ENCODE data around the gene IL13RA1.
A peak's percentile ranks its signal among the peaks of the same experiment; 100 is the strongest.

IL13RA1 gene

DNA sequence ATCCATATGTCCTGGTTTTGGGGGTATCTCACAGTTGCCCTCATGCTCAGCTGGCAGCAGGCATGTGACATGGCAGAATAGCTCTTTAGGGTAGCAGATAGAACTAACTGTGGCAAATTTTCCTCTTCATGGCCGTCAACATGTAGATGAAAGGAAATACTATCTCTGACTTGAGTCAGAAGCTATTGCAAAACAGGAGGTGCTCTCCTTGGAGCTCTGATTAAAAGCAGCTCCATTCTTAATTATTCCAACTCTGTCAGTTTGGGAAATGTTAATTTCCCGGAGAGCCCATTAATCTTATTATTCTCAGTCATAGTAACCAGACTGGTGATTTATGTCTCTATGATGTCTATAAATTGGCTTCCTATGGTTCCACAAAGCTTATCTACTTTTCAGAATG is 18.2 kb downstream of the IL13RA1 start:
- DNase-seq (ENCODE audit: extremely low read depth, insufficient read length) = no peak
- Histone ChIP-seq H3K27me3 (replicated peaks; ENCODE audit: control insufficient read depth, insufficient read depth, low read length) (no peaks in the 10 kb centered on the region), H3K4me3 (replicated peaks; ENCODE audit: low read depth, low read length) (no peak overlapping the region), H3K36me3 (ENCODE audit: control insufficient read depth, insufficient read depth, low read length) (no peaks in the 10 kb centered on the region)
- TF ChIP-seq CTCF (IDR thresholded peaks at IDR 0.05; ENCODE audit: insufficient read depth, low read length, poor library complexity, severe bottlenecking) = no peak

GRCh38 chrX:118751950-118752783 is 24.8 kb downstream of the IL13RA1 start:
- no peaks in the 10 kb centered on the region for H3K36me3 ChIP-seq (ENCODE audit: control insufficient read depth, insufficient read depth, low read length)
- TF ChIP-seq CTCF (IDR thresholded peaks at IDR 0.05; ENCODE audit: insufficient read depth, low read length, poor library complexity, severe bottlenecking) = peak; percentile 7
- peak; percentile 27 for DNase-seq (ENCODE audit: extremely low read depth, insufficient read length)
- no peak overlapping the region for H3K4me3 ChIP-seq (replicated peaks; ENCODE audit: low read depth, low read length)
- H3K27me3 ChIP-seq (replicated peaks; ENCODE audit: control insufficient read depth, insufficient read depth, low read length) = no peaks in the 10 kb centered on the region

GRCh38 chrX:118755633-118756032 is 28.2 kb downstream of the IL13RA1 start:
- no peaks in the 10 kb centered on the region for H3K27me3 ChIP-seq (replicated peaks; ENCODE audit: control insufficient read depth, insufficient read depth, low read length)
- H3K4me3 ChIP-seq (replicated peaks; ENCODE audit: low read depth, low read length) = no peak overlapping the region
- no peak for DNase-seq (ENCODE audit: extremely low read depth, insufficient read length)
- no peak for TF ChIP-seq CTCF (IDR thresholded peaks at IDR 0.05; ENCODE audit: insufficient read depth, low read length, poor library complexity, severe bottlenecking)
- no peaks in the 10 kb centered on the region for H3K36me3 ChIP-seq (ENCODE audit: control insufficient read depth, insufficient read depth, low read length)

DNA sequence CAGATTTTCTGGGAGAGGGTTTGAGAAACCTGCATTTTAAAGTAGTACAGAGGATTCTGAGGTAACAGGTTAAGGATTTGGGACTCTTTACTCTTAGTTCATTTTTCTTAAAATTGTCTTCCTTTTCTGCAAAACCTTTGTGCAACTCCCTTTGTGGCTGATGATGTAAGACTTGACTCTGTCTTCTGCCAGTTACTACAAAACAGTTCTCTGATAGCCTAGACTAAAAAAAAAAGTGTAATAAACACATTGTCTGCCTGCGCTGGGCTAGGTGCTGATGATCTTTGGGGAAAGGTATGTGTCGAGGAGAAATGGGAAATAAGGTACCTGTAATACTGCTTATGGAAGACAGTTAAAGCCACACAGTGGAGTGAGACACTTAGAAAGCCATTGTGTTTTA is 28.7 kb downstream of the IL13RA1 start:
- Histone ChIP-seq H3K36me3 (ENCODE audit: control insufficient read depth, insufficient read depth, low read length) (no peaks in the 10 kb centered on the region), H3K27me3 (replicated peaks; ENCODE audit: control insufficient read depth, insufficient read depth, low read length) (no peaks in the 10 kb centered on the region), H3K4me3 (replicated peaks; ENCODE audit: low read depth, low read length) (no peak overlapping the region)
- no peak for DNase-seq (ENCODE audit: extremely low read depth, insufficient read length)
- TF ChIP-seq CTCF (IDR thresholded peaks at IDR 0.05; ENCODE audit: insufficient read depth, low read length, poor library complexity, severe bottlenecking) = no peak

DNA sequence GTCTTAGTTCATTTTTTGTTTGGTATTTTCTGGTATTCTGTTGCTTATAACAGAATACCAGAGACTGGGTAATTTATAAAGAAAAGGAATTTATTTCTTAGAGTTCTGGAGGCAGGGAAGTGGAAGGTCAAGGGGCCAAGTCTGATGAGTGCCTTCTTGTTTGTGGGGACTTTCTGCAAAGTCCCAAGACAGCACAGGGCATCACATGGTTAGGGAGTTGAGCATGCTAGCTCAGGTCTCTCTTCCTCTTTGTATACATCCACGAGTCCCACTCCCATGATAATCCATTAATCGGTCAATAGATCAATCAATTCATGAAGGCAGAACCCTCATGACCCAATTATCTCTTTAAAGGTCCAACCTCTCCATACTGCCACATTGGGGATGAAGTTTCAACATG is 31.1 kb downstream of the IL13RA1 start:
- TF ChIP-seq CTCF (IDR thresholded peaks at IDR 0.05; ENCODE audit: insufficient read depth, low read length, poor library complexity, severe bottlenecking) = no peak
- Histone ChIP-seq H3K36me3 (ENCODE audit: control insufficient read depth, insufficient read depth, low read length) (no peaks in the 10 kb centered on the region), H3K4me3 (replicated peaks; ENCODE audit: low read depth, low read length) (no peak overlapping the region), H3K27me3 (replicated peaks; ENCODE audit: control insufficient read depth, insufficient read depth, low read length) (no peaks in the 10 kb centered on the region)
- no peak for DNase-seq (ENCODE audit: extremely low read depth, insufficient read length)
